HuH-7.5 (cell line): ENCODE measurements around the gene COBL.

ENCODE experiments used
- DNase-seq: peaks from one replicate; pipeline ENCODE4 v3.0.0; 2011; ENCODE audit warnings: low spot score

Gene COBL

DNA sequence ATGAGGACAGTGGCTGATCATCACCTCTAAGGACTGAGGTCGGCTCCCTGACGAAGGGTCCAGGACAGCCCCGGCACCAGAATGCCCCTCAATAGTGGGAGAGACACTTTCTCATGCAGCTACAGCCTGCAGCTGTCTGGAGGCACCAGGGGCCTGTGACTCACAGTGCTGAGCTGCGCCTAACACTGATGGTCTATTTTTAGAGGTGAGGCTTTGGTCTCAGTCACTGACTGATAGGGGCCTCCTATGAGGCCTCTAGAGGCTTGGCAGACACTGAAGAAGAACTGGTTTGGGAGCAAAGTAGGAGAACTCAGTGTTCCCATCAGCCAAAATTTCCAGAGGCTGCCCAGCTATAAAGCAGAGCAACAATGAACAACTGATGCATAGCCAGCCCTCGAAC is 130.1 kb downstream of the COBL start:
- no peak for DNase-seq

DNA sequence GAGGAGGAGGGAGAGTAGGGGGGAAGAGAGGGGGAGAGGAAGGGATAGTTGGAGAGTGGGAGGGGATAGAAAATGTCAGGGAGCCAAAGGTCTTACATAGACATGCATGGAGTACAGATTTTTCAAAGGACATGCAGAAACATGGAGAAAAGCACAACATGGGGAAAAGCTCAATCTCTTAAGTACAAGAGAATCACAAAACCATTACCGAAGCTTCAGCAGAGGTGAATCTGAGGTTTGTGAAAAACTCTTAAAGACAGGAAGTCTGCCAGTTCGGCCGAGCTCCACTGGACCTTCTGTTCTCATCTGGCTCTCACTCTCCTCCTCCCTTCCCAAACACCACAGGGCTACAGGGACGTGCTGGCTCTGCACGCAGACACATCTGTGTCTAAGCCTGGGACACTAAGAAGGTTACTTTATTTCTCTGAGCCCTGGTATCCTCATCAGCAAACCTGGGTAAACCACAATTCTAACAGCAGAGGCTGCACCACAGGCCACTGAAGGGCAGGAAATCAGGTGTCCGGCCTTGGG is 133.9 kb downstream of the COBL start:
- no peak for DNase-seq

DNA sequence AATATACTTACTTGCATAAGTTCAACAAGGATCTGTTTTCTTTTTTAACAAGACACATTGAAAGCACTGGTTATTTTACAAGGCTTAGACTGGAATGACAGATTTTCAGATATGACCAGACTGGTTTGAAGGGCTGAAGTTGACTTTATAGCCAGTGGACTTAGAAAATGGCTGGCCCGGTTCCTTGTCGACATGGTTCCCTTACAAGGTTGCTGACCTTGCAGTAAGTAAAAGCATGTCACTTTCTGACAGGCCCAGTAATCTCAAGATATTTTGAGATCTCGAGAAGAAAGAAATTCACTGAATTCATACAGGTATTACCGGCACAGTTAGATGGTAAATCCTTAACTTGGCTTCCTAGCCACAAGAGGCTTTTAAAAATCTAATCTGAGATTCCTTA is 136.5 kb downstream of the COBL start:
- no peak for DNase-seq

GRCh38 chr7:51175992-51176388 is 140.6 kb downstream of the COBL start:
- DNase-seq, result no peak

DNA sequence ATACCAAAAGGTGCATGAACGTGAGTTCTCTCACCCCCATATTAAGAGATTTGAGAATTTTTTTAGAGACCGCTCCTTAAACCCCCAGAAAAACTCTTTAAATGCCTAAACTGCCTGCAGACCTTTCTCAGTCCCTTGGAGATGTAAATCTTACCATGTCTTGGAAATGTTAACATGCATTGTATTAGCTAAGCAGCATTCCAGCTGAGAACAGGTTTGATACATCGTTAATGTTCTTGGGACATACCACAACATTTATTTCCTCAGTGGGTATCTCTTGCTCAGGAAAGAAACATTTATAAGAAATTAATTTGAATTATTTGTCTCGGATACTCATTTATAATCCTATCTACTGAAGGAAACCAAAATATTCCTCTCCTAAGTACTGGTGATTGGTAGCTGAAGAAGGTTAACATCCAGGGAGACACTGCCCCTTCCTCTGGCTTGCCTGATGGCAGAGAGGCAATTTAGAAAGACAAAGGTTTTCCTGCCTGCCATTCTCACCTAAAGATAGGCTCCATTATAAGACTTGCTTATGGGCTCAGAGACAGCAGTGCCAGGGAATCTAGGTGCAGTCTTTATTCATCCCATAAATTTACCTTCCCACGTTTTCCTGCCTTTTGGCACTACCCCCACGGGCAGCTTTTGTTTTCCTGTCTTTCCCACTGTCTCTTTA is 141.2 kb downstream of the COBL start:
- no peak for DNase-seq

- no peak for DNase-seq
Measured at GRCh38 chr7:51165337-51165736, 151.3 kb downstream of the COBL start.

DNA sequence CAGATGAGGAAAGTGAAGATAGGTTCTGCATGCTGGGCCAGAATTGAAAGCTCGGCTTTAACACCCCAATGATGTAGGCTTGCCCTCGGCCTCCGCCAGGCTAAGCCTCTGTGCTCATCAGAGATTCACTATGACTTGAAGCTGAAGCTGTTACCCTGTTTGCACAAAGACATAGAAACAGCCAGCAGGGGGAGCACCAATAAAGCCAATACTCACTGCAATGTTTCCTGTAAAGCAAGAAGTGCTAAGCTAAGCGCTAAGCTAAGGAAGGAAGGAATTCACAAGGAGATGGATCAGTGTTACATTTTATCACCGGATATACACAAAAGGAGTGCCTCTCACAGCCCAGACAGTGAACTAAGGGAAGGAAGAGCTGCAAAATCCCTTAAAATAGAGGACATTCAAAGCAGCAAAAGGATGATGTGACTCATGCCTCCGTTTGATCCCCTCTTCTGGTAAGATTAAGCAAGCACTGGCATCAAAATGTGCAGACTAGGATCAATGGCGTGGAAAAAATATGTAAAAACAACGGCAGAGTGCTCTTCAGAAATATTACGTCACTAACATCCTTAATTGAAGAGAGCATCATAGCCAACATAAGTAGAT is 153.8 kb downstream of the COBL start:
- DNase-seq, result peak; percentile 37

DNA sequence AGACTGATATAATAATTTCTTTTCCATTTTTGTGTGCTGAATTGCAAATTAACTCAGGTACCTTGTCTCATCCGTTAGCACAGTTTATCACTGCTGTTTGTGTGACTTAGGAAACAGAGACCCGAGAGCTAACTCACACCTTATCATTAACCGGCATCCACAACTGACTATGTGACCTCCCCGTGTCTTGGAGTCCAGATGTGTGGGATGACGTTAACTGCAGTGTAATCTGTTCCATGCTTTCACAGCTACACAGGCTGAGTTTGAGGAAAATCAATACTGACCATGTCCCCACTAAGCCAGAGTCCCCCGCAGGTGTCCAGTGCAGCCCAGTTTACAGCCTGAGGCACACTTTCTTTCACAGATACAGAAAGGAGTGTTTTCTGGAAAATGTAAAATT is 154.7 kb downstream of the COBL start:
- no peak for DNase-seq

GRCh38 chr7:51160990-51161615 is 155.5 kb downstream of the COBL start:
- DNase-seq, result peak; percentile 53

DNA sequence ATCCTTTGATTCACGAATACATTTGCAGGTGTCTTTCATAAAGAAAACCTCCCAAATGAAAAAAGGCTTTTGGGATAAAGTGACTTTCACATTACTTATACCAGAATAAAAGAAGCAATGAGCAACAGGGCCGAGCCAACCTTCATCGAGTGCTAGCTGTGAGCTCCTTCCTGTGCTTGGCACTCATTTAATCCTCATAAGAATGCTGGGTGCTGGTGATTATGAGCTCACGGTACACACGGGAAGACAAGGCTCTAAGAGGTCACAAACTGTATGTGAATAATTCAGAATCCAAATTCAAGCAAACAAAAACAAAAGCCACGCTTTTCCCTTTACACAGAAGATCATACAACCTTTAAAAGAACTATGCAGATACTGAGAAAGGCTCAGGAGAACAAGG is 156.2 kb downstream of the COBL start:
- no peak for DNase-seq

DNA sequence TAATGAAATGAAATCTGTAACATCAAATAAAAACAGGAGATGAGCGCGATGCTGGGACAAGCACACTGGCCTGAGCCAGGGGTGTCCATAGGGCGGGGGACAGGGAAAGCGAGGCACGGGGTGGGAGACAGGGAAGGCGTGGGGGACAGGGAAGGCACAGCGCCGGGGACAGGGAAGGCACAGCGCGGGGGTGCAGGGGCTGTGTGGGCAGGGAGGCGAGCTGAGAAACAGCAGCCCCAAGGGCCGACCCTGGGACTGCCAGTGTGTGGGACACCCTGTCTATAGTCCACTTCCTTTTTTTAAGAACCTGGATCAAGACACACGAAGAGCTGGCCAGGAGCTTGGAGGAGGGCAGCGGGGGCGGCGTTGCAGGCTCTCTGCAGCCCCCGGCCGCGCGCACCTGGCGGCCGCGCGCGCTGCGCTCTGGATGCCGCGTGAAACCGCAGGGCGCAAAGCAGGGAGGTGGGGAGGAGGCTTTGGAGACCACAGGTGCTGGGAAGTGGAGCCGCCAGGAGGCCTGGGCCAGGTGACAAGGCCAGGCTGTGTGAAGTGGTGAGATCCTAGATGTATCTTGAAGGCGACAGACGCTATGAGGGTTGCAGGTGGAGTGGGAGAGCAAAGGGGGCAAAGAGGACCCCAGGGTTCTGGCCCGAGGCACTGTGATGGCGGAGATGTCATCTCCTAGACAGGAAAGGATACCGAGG is 157.7 kb downstream of the COBL start:
- DNase-seq, result no peak

DNA sequence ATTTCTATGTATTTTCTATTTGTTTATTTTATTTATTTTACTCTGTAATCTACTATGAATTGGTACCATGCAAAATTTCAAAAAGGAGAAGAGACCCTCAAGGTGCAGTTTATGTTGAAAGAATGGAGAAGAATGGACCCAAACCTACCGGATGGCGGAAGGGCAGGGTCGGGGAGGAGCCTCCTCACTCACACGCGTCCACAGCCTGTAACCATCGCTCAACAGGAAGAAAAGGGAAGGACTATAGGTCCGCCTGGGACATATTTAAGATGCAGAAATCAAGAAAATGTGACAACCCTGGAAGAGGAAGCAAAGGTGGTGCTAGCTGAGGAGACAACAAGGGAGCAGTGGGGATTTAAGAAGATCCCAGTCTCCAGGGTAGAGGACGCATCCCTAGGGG is 158.4 kb downstream of the COBL start:
- no peak for DNase-seq

DNA sequence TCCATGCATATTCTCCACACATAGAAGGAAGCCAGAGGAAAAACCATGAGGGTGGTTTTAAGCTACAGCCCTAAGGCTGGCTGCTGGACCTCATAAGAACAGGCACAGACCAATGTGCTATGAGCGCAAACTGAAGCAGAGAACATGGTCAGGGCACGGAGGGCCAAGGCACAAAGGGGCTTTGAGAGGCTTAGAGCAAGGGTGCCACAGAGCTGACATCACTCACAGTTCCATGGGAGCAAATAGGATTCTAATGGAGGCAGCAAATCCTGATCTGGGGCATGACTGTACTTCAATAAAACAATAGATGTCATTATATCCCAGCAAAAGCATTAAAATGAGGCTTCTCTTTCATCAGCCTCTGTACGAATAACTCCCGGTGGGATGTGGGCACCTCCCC is 162.4 kb downstream of the COBL start:
- DNase-seq, result no peak

GRCh38 chr7:51152706-51153200 is 163.9 kb downstream of the COBL start:
- DNase-seq, result no peak

DNA sequence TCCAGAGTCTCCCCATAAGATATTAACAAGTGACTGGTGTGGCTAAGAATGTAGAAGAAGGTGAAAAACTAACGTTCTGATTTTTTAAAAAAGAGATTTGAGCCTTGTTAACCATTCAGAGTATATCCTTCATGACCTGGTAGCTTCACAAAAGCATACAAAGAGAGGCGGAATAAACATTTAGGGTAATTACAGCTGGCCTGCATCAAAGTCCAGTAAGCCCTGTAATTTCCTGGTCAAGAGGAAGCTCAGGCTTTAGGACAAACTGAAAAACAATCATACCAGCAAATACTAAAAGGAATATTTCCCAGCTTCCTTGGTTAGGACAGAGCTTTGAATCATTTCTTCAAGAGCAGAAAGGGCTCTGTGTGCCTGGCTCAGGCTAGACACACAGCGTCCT is 165.2 kb downstream of the COBL start:
- no peak for DNase-seq

DNA sequence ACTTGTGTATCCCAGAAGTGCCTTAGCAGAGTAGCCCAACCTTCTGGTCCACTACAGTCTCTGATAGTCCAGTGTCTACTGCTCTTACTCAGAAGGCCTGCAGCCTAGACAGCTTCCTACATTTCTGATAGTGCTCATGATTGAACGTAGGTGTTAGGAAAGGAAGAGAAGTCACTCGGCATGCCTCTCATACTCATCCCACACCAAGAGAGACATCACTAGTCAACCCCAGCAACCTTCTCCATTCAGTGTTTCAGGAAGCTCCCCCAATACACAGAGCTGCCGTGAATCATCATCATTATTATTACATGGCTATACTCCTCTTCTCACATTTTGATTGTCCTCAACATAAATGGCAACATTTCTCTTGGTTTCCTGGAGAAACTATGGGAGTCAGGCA is 166.4 kb downstream of the COBL start:
- DNase-seq, result no peak

GRCh38 chr7:51148216-51148615 is 168.4 kb downstream of the COBL start:
- DNase-seq, result no peak

- no peak for DNase-seq
Measured at GRCh38 chr7:51146816-51147586, 169.6 kb downstream of the COBL start.

DNA sequence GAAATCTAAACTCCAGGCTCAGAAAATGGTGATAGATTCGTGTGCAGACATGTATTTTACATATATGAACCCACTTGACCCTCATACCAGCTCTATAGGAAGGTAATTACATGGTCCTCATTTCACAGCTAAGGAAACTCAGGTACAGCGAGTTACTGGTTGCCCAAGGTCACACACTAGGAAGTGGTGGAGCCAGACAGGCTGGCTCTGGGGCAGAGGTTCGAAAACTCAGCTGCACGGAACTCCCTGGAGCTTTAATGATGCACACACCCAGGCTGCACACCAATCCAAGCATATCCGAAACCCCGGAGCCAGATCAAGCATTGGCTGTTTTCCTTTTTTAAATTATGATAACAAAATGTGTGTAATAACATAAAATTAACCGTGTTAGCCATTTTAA is 172.4 kb downstream of the COBL start:
- no peak for DNase-seq

- no peak for DNase-seq
Measured at GRCh38 chr7:51142741-51143385, 173.7 kb downstream of the COBL start.

- peak; percentile 20 for DNase-seq
Measured at GRCh38 chr7:51141451-51142003, 175.1 kb downstream of the COBL start.
